MM.1S (cell line): ENCODE data around the gene UGT1A1.

Experiments used
- DNase-seq: peaks from one replicate; pipeline ENCODE4 v3.0.0-alpha.2; 2015
- H2AFZ ChIP-seq: fragments of 300-600 bp; sonication (generic); 2 replicates; pipeline ENCODE4 v1.6.0; 2016; ENCODE audit warnings: antibody characterized with exemption, low read length
- H3F3A ChIP-seq: fragments of 300-600 bp; sonication (generic); 2 replicates; pipeline ENCODE4 v1.6.1; 2016; ENCODE audit warnings: mild to moderate bottlenecking, antibody characterized with exemption, low read length, moderate library complexity, mixed read lengths; ENCODE audit not compliant: insufficient read depth
- H3K27ac ChIP-seq: fragments of 300-600 bp; sonication (generic); 2 replicates; pipeline ENCODE4 v1.5.1; 2016; ENCODE audit warnings: mild to moderate bottlenecking, low read length
- H3K27me3 ChIP-seq: fragments of 300-600 bp; sonication (generic); replicated peaks from 2 replicates; pipeline ENCODE4 v1.6.0; 2016; ENCODE audit warnings: low read length; ENCODE audit not compliant: insufficient read depth
- H3K36me3 ChIP-seq: fragments of 300-600 bp; sonication (generic); replicated peaks from 2 replicates; pipeline ENCODE4 v1.6.1; 2016; ENCODE audit warnings: mild to moderate bottlenecking, low read length, mixed read lengths; ENCODE audit not compliant: insufficient read depth
- H3K4me1 ChIP-seq: fragments of 300-600 bp; sonication (generic); 2 replicates; pipeline ENCODE4 v1.6.1; 2016; ENCODE audit warnings: low read length, mixed read lengths
- H3K4me2 ChIP-seq: fragments of 300-600 bp; sonication (generic); 2 replicates; pipeline ENCODE4 v1.6.0; 2016; ENCODE audit warnings: low read depth, low read length
- H3K4me3 ChIP-seq: fragments of 300-600 bp; sonication (generic); 2 replicates; pipeline ENCODE4 v1.5.1; 2016; ENCODE audit warnings: low read length, mixed read lengths
- H3K79me2 ChIP-seq: fragments of 300-600 bp; sonication (generic); 2 replicates; pipeline ENCODE4 v1.6.1; 2016; ENCODE audit warnings: mixed run types, low read length, mixed read lengths
- H3K9ac ChIP-seq: fragments of 300-600 bp; sonication (generic); 2 replicates; pipeline ENCODE4 v1.6.1; 2016; ENCODE audit warnings: low read length, mixed read lengths
- H3K9me2 ChIP-seq: fragments of 300-600 bp; sonication (generic); replicated peaks from 2 replicates; pipeline ENCODE4 v1.6.1; 2016; ENCODE audit warnings: mild to moderate bottlenecking, low read length, mixed read lengths; ENCODE audit not compliant: insufficient read depth
- H3K9me3 ChIP-seq: fragments of 300-600 bp; sonication (generic); replicated peaks from 2 replicates; pipeline ENCODE4 v1.6.1; 2016; ENCODE audit warnings: mild to moderate bottlenecking, low read length, mixed read lengths; ENCODE audit not compliant: insufficient read depth
- H4K20me1 ChIP-seq: fragments of 300-600 bp; sonication (generic); 2 replicates; pipeline ENCODE4 v1.6.1; 2016; ENCODE audit warnings: mild to moderate bottlenecking, low read length, moderate library complexity, mixed read lengths; ENCODE audit not compliant: insufficient read depth
- CTCF ChIP-seq: fragments of 300-600 bp; sonication (generic); IDR thresholded peaks from 2 replicates; pipeline ENCODE4 v1.5.1; 2016; ENCODE audit warnings: antibody characterized with exemption, low read length, mixed read lengths
- EZH2 ChIP-seq: fragments of 300-600 bp; sonication (generic); optimal IDR thresholded peaks from 2 replicates; pipeline ENCODE3; 2017; ENCODE audit warnings: low read depth, mild to moderate bottlenecking, antibody characterized with exemption, low read length, mixed read lengths
- EZH2phosphoT487 ChIP-seq: fragments of 300-600 bp; sonication (generic); IDR thresholded peaks from 2 replicates; pipeline ENCODE4 v1.6.1; 2018; ENCODE audit warnings: antibody characterized with exemption, low read length

UGT1A1 gene

GRCh38 chr2:233764761-233765160 lies 4.7 kb downstream of the UGT1A1 start:
- Histone ChIP-seq H3K9me2 (no peaks in the 10 kb centered on the region), H3F3A (no peaks in the 10 kb centered on the region), H3K9ac (no peak overlapping the region), H3K4me1 (no peaks in the 10 kb centered on the region), H3K4me3 (no peak overlapping the region), H3K27me3 (no peaks in the 10 kb centered on the region), H4K20me1 (no peaks in the 10 kb centered on the region), H3K79me2 (no peaks in the 10 kb centered on the region), H3K9me3 (no peaks in the 10 kb centered on the region), H3K4me2 (no peak overlapping the region), H3K27ac (no peak overlapping the region), H3K36me3 (no peaks in the 10 kb centered on the region), H2AFZ (no peak overlapping the region)
- no peak for DNase-seq
- TF ChIP-seq EZH2: no peak
- no peak for TF ChIP-seq EZH2phosphoT487

GRCh38 chr2:233766416-233766815 lies 6.3 kb downstream of the UGT1A1 start:
- TF ChIP-seq CTCF: no peak
- TF ChIP-seq EZH2: no peak
- no peak for TF ChIP-seq EZH2phosphoT487
- no peaks in the 10 kb centered on the region for H4K20me1 ChIP-seq
- no peak overlapping the region for H3K4me3 ChIP-seq
- H2AFZ ChIP-seq: no peak overlapping the region
- H3K9me3 ChIP-seq: no peaks in the 10 kb centered on the region
- no peak overlapping the region for H3K9ac ChIP-seq
- no peaks in the 10 kb centered on the region for H3K27me3 ChIP-seq
- no peak overlapping the region for H3K27ac ChIP-seq
- H3K4me2 ChIP-seq: no peak overlapping the region
- no peak for DNase-seq
- H3F3A ChIP-seq: no peaks in the 10 kb centered on the region
- H3K4me1 ChIP-seq: no peaks in the 10 kb centered on the region
- no peaks in the 10 kb centered on the region for H3K9me2 ChIP-seq
- no peaks in the 10 kb centered on the region for H3K36me3 ChIP-seq
- H3K79me2 ChIP-seq: no peaks in the 10 kb centered on the region

GRCh38 chr2:233768076-233768475 lies 8.0 kb downstream of the UGT1A1 start:
- Histone ChIP-seq H3F3A (no peaks in the 10 kb centered on the region), H4K20me1 (no peaks in the 10 kb centered on the region)
- no peak for DNase-seq

More at GRCh38 chr2:233768076-233768475, 8.0 kb downstream of the UGT1A1 start:
- Histone ChIP-seq H3K27ac (no peak overlapping the region), H2AFZ (no peak overlapping the region), H3K79me2 (no peaks in the 10 kb centered on the region), H3K36me3 (no peaks in the 10 kb centered on the region), H3K9me2 (no peaks in the 10 kb centered on the region), H3K4me3 (no peak overlapping the region), H3K4me2 (no peak overlapping the region), H3K27me3 (no peaks in the 10 kb centered on the region), H3K9me3 (no peaks in the 10 kb centered on the region), H3K9ac (no peak overlapping the region), H3K4me1 (no peaks in the 10 kb centered on the region)
- TF ChIP-seq CTCF (no peak), EZH2phosphoT487 (no peak), EZH2 (no peak)
